SK-N-SH (cell line): ENCODE measurements around the gene C7. TPM values are rescaled to one million over a fixed set of nuclear protein-coding genes. Genes with fewer than 3 reads are reported as not detected.

Experiments used
- CTCF ChIA-PET: fragments of 300-600, 350-600 bp; formaldehyde crosslinking; extraction: SDS; loops from one replicate; lab custom pipeline; 2021; lab: Yijun Ruan, JAX
- POLR2A ChIA-PET: fragments of 350-600 bp; sonication (Branson Sonifier 250); formaldehyde crosslinking; extraction: SDS; loops from one replicate; lab custom pipeline; 2020; ENCODE audit warnings: antibody characterized with exemption, inconsistent platforms; lab: Yijun Ruan, JAX
- DNase-seq: peaks from one replicate; pipeline ENCODE4 v3.0.0; 2012
- H2AFZ ChIP-seq: fragments of 200-600 bp; sonication (generic); 2 replicates; pipeline ENCODE4 v1.8.1; 2016; ENCODE audit warnings: antibody characterized with exemption, mild to moderate bottlenecking, low read depth
- H3F3A ChIP-seq: fragments of 200-600 bp; sonication (generic); replicated peaks from 2 replicates; pipeline ENCODE3; 2016; ENCODE audit warnings: antibody characterized with exemption, mild to moderate bottlenecking; ENCODE audit not compliant: insufficient read depth
- H3K27ac ChIP-seq, 2 experiments: fragments of 200-500 bp in 1 of 2; fragments of 200-600 bp in 1 of 2; sonication (Bioruptor generic) in 1 of 2; sonication (generic), shearing (Covaris generic) in 1 of 2; 2 replicates each; pipeline versions ENCODE4 v1.5.1 to v1.6.1; 2014 to 2016; ENCODE audit warnings: low read depth in 2 of 2, inconsistent platforms in 1 of 2, low read length in 1 of 2, mild to moderate bottlenecking in 1 of 2, mixed read lengths in 1 of 2
- H3K27me3 ChIP-seq: fragments of 200-600 bp; sonication (generic), shearing (Covaris generic); 2 replicates; pipeline ENCODE4 v1.6.1; 2016; ENCODE audit warnings: mixed run types; ENCODE audit not compliant: insufficient read depth
- H3K36me3 ChIP-seq, 2 experiments: fragments of 200-500 bp in 1 of 2; fragments of 200-600 bp in 1 of 2; sonication (Bioruptor generic) in 1 of 2; sonication (generic) in 1 of 2; replicated peaks in 1 of 2; 2 replicates each; pipeline versions ENCODE3 to v1.5.1; 2014 to 2016; ENCODE audit warnings: low read length in 1 of 2, mild to moderate bottlenecking in 1 of 2; ENCODE audit not compliant: insufficient read depth in 2 of 2, control insufficient read depth in 1 of 2
- H3K4me1 ChIP-seq, 2 experiments: fragments of 200-500 bp in 1 of 2; fragments of 200-600 bp in 1 of 2; sonication (Bioruptor generic) in 1 of 2; sonication (generic), shearing (Covaris generic) in 1 of 2; 2 replicates each; pipeline versions ENCODE4 v1.5.1 to v1.6.1; 2014 to 2016; ENCODE audit warnings: low read depth in 1 of 2, low read length in 1 of 2, mixed run types in 1 of 2; ENCODE audit not compliant: insufficient read depth in 2 of 2, control insufficient read depth in 1 of 2
- H3K4me2 ChIP-seq: fragments of 200-600 bp; sonication (generic), shearing (Covaris generic); 2 replicates; pipeline ENCODE4 v1.6.1; 2017; ENCODE audit warnings: mixed run types
- H3K4me3 ChIP-seq, 2 experiments: fragments of 200-500 bp in 1 of 2; fragments of 200-600 bp in 1 of 2; sonication (Bioruptor generic) in 1 of 2; sonication (generic), shearing (Covaris generic) in 1 of 2; 2 replicates each; pipeline versions ENCODE4 v1.5.1 to v1.8.1; 2014 to 2016; ENCODE audit warnings: low read depth in 2 of 2, inconsistent platforms in 1 of 2, low read length in 1 of 2, mild to moderate bottlenecking in 1 of 2, mixed read lengths in 1 of 2, moderate library complexity in 1 of 2
- H3K79me2 ChIP-seq: fragments of 200-600 bp; sonication (generic); 2 replicates; pipeline ENCODE4 v1.8.1; 2017; ENCODE audit warnings: mild to moderate bottlenecking; ENCODE audit not compliant: insufficient read depth
- H3K9ac ChIP-seq: fragments of 200-600 bp; sonication (generic); 2 replicates; pipeline ENCODE4 v1.6.1; 2017; ENCODE audit warnings: mixed run types
- H3K9me2 ChIP-seq: fragments of 200-600 bp; sonication (generic); 2 replicates; pipeline ENCODE4 v1.6.1; 2017; ENCODE audit warnings: mixed run types
- H3K9me3 ChIP-seq: fragments of 200-600 bp; sonication (generic); 2 replicates; pipeline ENCODE4 v1.6.1; 2017; ENCODE audit warnings: mixed run types, mild to moderate bottlenecking, moderate library complexity
- H4K20me1 ChIP-seq: fragments of 200-600 bp; sonication (generic); 2 replicates; pipeline ENCODE4 v1.6.1; 2017; ENCODE audit warnings: mild to moderate bottlenecking, mixed run types; ENCODE audit not compliant: insufficient read depth
- CHD2 ChIP-seq: fragments of 150-350 bp; IDR thresholded peaks from 2 replicates; pipeline ENCODE4 v1.6.1; 2018; ENCODE audit warnings: low read length; ENCODE audit not compliant: partially characterized antibody
- ELF1 ChIP-seq: IDR thresholded peaks from 2 replicates; pipeline ENCODE4 v1.4.0; 2012
- EP300 ChIP-seq, 2 experiments: IDR thresholded peaks; 2 replicates each; pipeline versions ENCODE4 v1.4.0 to v1.6.1; 2012; ENCODE audit warnings: borderline replicate concordance in 1 of 2, low read depth in 1 of 2, low read length in 1 of 2
- EZH2phosphoT487 ChIP-seq: fragments of 200-600 bp; sonication (generic); IDR thresholded peaks from 2 replicates; pipeline ENCODE4 v1.6.1; 2017; ENCODE audit warnings: low read depth, mixed run types, mild to moderate bottlenecking, antibody characterized with exemption, moderate library complexity, borderline replicate concordance
- FOXJ3 ChIP-seq: sonication (generic); formaldehyde crosslinking; IDR thresholded peaks from 2 replicates; pipeline ENCODE4 v1.5.1; 2020; ENCODE audit warnings: mild to moderate bottlenecking, missing genetic modification reagents
- JUND ChIP-seq: IDR thresholded peaks from 2 replicates; pipeline ENCODE4 v1.4.0; 2012
- MEF2A ChIP-seq: IDR thresholded peaks from 2 replicates; pipeline ENCODE4 v1.4.0; 2012; ENCODE audit warnings: low read depth, borderline replicate concordance
- POLR2AphosphoS5 ChIP-seq: IDR thresholded peaks from 2 replicates; pipeline ENCODE4 v1.6.1; 2012; ENCODE audit warnings: low read depth, low read length
- RCOR1 ChIP-seq: fragments of 150-350 bp; IDR thresholded peaks from 2 replicates; pipeline ENCODE4 v1.6.1; 2017; ENCODE audit warnings: antibody characterized with exemption, low read length
- RXRA ChIP-seq: IDR thresholded peaks from 2 replicates; pipeline ENCODE4 v1.4.0; 2012; ENCODE audit warnings: low read depth, mild to moderate bottlenecking, borderline replicate concordance
- TEAD4 ChIP-seq: IDR thresholded peaks from 2 replicates; pipeline ENCODE4 v1.4.0; 2012; ENCODE audit warnings: mild to moderate bottlenecking, borderline replicate concordance; ENCODE audit not compliant: insufficient read depth
- YY1 ChIP-seq: IDR thresholded peaks from 2 replicates; pipeline ENCODE4 v1.4.0; 2012; ENCODE audit warnings: low read depth, mild to moderate bottlenecking
- WGBS: methylation state at CpG from one replicate; pipeline ENCODE4 v1.1.6; 2017; ENCODE audit warnings: low lambda C conversion rate; 5-methylcytosine and 5-hydroxymethylcytosine counted together
- polyA plus RNA-seq, 3 experiments: library from polyadenylated mRNA; depleted of rRNA; stranded (reverse); fragments of >200 nt; gene quantifications; 2 replicates each; pipeline ENCODE4 v1.2.3, GENCODE V29; 2012
- TF ChIP-seq, protein P1 (sequence below): fragments of 200-600 bp; sonication (generic); IDR thresholded peaks from 2 replicates; pipeline ENCODE4 v1.6.1; 2017; ENCODE audit warnings: antibody characterized with exemption, mild to moderate bottlenecking, moderate library complexity
- TF ChIP-seq, protein P2 (sequence below): IDR thresholded peaks from 2 replicates; pipeline ENCODE4 v1.4.0; 2012; ENCODE audit warnings: low read depth, borderline replicate concordance
- TF ChIP-seq, protein P3 (sequence below): IDR thresholded peaks from 2 replicates; pipeline ENCODE4 v1.4.0; 2012; ENCODE audit warnings: low read depth, borderline replicate concordance
- TF ChIP-seq, protein P4 (sequence below): IDR thresholded peaks from 2 replicates; pipeline ENCODE4 v1.6.1; 2012; ENCODE audit warnings: mild to moderate bottlenecking, low read depth, low read length, moderate library complexity

C7 gene
- polyA plus RNA-seq, 1 of the 3 experiments (the other 2 are of a cell fraction), result 11.1 TPM

DNA sequence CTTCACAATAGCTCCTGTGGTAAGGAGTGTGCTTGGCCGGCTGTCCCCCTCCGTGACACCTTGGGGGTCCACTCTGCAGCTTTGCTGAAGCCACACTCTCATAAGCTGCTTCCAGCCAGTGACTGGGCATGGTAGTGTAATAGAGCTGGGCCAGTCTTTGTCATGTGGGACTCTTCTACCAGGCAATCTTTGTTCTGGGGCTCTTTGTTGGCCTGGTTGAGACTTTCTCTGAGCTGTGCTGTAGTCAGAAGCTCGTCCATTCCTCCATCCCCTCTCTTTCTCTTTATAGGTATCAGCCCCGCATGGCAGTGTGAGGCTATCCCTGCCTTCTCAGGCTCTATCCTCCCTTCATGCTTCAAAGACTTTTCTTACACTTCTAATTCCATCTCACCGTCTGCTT, 42.5 kb upstream of the C7 start:
- no peaks in the 10 kb centered on the region for H3K9me2 ChIP-seq
- ChIA-PET POLR2A (interaction anchor here (1.3 kb wide), 1 partner anchor 9 kb away, joined by 3 read pairs; no protein-coding TSS in a partner anchor), CTCF (interaction anchor here (1.2 kb wide), 1 partner anchor 12 kb away, joined by 3 read pairs; no protein-coding TSS in a partner anchor)
- no peak overlapping the region for H3K9ac ChIP-seq
- no peaks in the 10 kb centered on the region; the same call in 1 of the 2 replicates for H3K27me3 ChIP-seq
- H3K79me2 ChIP-seq, result no peaks in the 10 kb centered on the region
- H3K4me3 ChIP-seq, result no peak overlapping the region
- no peak for DNase-seq
- WGBS, result 59% methylated on average over 5 of the region's 5 CpGs
- no peaks in the 10 kb centered on the region for H3K36me3 ChIP-seq
- no peak overlapping the region for H3K27ac ChIP-seq
- H3F3A ChIP-seq, result no peaks in the 10 kb centered on the region
- H3K9me3 ChIP-seq, result no peaks in the 10 kb centered on the region
- no peak overlapping the region for H2AFZ ChIP-seq
- H3K4me2 ChIP-seq, result no peak overlapping the region
- TF ChIP-seq RCOR1 (no peak), YY1 (no peak), JUND (no peak), ELF1 (no peak), FOXJ3 (CRISPR knock-in tag) (no peak), MEF2A (no peak), EP300 (IDR thresholded peaks at IDR 0.05; ENCODE audit: borderline replicate concordance in 1 of 2, low read depth in 1 of 2, low read length in 1 of 2) (no peak), EZH2phosphoT487 (no peak), POLR2AphosphoS5 (no peak), CHD2 (no peak), RXRA (no peak), TEAD4 (no peak)
- TF ChIP-seq, protein P1, sequence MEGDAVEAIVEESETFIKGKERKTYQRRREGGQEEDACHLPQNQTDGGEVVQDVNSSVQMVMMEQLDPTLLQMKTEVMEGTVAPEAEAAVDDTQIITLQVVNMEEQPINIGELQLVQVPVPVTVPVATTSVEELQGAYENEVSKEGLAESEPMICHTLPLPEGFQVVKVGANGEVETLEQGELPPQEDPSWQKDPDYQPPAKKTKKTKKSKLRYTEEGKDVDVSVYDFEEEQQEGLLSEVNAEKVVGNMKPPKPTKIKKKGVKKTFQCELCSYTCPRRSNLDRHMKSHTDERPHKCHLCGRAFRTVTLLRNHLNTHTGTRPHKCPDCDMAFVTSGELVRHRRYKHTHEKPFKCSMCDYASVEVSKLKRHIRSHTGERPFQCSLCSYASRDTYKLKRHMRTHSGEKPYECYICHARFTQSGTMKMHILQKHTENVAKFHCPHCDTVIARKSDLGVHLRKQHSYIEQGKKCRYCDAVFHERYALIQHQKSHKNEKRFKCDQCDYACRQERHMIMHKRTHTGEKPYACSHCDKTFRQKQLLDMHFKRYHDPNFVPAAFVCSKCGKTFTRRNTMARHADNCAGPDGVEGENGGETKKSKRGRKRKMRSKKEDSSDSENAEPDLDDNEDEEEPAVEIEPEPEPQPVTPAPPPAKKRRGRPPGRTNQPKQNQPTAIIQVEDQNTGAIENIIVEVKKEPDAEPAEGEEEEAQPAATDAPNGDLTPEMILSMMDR, result no peak
- TF ChIP-seq, protein P2, sequence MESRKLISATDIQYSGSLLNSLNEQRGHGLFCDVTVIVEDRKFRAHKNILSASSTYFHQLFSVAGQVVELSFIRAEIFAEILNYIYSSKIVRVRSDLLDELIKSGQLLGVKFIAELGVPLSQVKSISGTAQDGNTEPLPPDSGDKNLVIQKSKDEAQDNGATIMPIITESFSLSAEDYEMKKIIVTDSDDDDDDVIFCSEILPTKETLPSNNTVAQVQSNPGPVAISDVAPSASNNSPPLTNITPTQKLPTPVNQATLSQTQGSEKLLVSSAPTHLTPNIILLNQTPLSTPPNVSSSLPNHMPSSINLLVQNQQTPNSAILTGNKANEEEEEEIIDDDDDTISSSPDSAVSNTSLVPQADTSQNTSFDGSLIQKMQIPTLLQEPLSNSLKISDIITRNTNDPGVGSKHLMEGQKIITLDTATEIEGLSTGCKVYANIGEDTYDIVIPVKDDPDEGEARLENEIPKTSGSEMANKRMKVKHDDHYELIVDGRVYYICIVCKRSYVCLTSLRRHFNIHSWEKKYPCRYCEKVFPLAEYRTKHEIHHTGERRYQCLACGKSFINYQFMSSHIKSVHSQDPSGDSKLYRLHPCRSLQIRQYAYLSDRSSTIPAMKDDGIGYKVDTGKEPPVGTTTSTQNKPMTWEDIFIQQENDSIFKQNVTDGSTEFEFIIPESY, result no peak
- TF ChIP-seq, protein P3, sequence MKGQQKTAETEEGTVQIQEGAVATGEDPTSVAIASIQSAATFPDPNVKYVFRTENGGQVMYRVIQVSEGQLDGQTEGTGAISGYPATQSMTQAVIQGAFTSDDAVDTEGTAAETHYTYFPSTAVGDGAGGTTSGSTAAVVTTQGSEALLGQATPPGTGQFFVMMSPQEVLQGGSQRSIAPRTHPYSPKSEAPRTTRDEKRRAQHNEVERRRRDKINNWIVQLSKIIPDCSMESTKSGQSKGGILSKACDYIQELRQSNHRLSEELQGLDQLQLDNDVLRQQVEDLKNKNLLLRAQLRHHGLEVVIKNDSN, result no peak
- TF ChIP-seq, protein P4, sequence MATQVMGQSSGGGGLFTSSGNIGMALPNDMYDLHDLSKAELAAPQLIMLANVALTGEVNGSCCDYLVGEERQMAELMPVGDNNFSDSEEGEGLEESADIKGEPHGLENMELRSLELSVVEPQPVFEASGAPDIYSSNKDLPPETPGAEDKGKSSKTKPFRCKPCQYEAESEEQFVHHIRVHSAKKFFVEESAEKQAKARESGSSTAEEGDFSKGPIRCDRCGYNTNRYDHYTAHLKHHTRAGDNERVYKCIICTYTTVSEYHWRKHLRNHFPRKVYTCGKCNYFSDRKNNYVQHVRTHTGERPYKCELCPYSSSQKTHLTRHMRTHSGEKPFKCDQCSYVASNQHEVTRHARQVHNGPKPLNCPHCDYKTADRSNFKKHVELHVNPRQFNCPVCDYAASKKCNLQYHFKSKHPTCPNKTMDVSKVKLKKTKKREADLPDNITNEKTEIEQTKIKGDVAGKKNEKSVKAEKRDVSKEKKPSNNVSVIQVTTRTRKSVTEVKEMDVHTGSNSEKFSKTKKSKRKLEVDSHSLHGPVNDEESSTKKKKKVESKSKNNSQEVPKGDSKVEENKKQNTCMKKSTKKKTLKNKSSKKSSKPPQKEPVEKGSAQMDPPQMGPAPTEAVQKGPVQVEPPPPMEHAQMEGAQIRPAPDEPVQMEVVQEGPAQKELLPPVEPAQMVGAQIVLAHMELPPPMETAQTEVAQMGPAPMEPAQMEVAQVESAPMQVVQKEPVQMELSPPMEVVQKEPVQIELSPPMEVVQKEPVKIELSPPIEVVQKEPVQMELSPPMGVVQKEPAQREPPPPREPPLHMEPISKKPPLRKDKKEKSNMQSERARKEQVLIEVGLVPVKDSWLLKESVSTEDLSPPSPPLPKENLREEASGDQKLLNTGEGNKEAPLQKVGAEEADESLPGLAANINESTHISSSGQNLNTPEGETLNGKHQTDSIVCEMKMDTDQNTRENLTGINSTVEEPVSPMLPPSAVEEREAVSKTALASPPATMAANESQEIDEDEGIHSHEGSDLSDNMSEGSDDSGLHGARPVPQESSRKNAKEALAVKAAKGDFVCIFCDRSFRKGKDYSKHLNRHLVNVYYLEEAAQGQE, result no peak
- no peaks in the 10 kb centered on the region for H3K4me1 ChIP-seq
- no peaks in the 10 kb centered on the region for H4K20me1 ChIP-seq
